GM12878 (cell line): Measurements from ENCODE around the gene PCSK2. TPM values are rescaled to one million over a fixed set of nuclear protein-coding genes. Genes with fewer than 3 reads are reported as not detected.

Source experiments
- ATAC-seq: fragments of 200-7000 bp; cut with Tn5 transposase; 3 replicates; pipeline ENCODE4 v1.9.1; 2020; ENCODE audit warnings: mild to moderate bottlenecking, moderate library complexity
- BruUV-seq: library from RNA; stranded (reverse); fragments of 400-500 nt; replicated peaks from 2 replicates; lab custom pipeline; 2021; lab: Mats Ljungman, UMichigan
- CTCF ChIA-PET: fragments of 300-600 bp; sonication (Branson Sonifier 250); formaldehyde crosslinking; extraction: SDS; loops from one replicate; lab custom pipeline; 2021; ENCODE audit warnings: inconsistent platforms; lab: Yijun Ruan, JAX
- POLR2A ChIA-PET: fragments of 350-600 bp; formaldehyde crosslinking; extraction: SDS; loops from one replicate; lab custom pipeline; 2021; ENCODE audit warnings: inconsistent platforms; lab: Charles Lee
- RAD21 ChIA-PET: fragments of 300-600 bp; sonication (Branson Sonifier 250); formaldehyde crosslinking; loops from one replicate; lab custom pipeline; 2023; ENCODE audit warnings: antibody characterized with exemption; ENCODE audit not compliant: unreplicated experiment; lab: Charles Lee
- SMC1A ChIA-PET: fragments of 300-600 bp; sonication (Branson Sonifier 250); formaldehyde crosslinking; loops from one replicate; lab custom pipeline; 2023; ENCODE audit not compliant: unreplicated experiment, uncharacterized antibody; lab: Charles Lee
- DNase-seq: peaks from one replicate; pipeline ENCODE4 v3.0.0-alpha.2; 2011; ENCODE audit warnings: low read depth, low spot score
- FAIRE-seq: peaks from 3 replicates; lab custom pipeline; 2011; peaks lifted over from hg19 to GRCh38; lab: Jason Lieb, UNC
- H2AFZ ChIP-seq: 2 replicates; pipeline ENCODE4 v1.6.0; 2011; ENCODE audit warnings: low read depth, low read length, control low read depth; ENCODE audit not compliant: control insufficient read depth
- H3K27ac ChIP-seq: 2 replicates; pipeline ENCODE4 v1.5.1; 2011; ENCODE audit warnings: control low read depth; ENCODE audit not compliant: control insufficient read depth, insufficient read depth
- H3K27me3 ChIP-seq, 2 experiments: replicated peaks in 1 of 2; 2 replicates each; pipeline versions ENCODE4 v1.6.0 to v1.6.1; 2011; ENCODE audit warnings: low read length in 1 of 2; ENCODE audit not compliant: control insufficient read depth in 2 of 2, insufficient read depth in 2 of 2
- H3K36me3 ChIP-seq, 2 experiments: 2 replicates each; pipeline ENCODE4 v1.5.1; 2011; ENCODE audit warnings: low read length in 1 of 2; ENCODE audit not compliant: control insufficient read depth in 2 of 2, insufficient read depth in 2 of 2
- H3K4me1 ChIP-seq: 2 replicates; pipeline ENCODE4 v1.6.1; 2011; ENCODE audit warnings: mild to moderate bottlenecking, low read length, moderate library complexity, mixed read lengths; ENCODE audit not compliant: control insufficient read depth, insufficient read depth
- H3K4me2 ChIP-seq: 2 replicates; pipeline ENCODE4 v1.6.0; 2011; ENCODE audit warnings: control low read depth; ENCODE audit not compliant: control insufficient read depth, insufficient read depth
- H3K4me3 ChIP-seq: fragments of 200-600 bp; sonication (generic); 2 replicates; pipeline ENCODE4 v1.5.1; 2016
- H3K79me2 ChIP-seq: 2 replicates; pipeline ENCODE4 v1.6.0; 2011; ENCODE audit warnings: low read length; ENCODE audit not compliant: control insufficient read depth, insufficient read depth
- H3K9ac ChIP-seq: 2 replicates; pipeline ENCODE4 v1.8.0; 2011; ENCODE audit warnings: low read length, control low read depth, mixed read lengths; ENCODE audit not compliant: control insufficient read depth, insufficient read depth
- H3K9me3 ChIP-seq: replicated peaks from 3 replicates; pipeline ENCODE4 v1.5.1; 2011; ENCODE audit warnings: mild to moderate bottlenecking, low read length; ENCODE audit not compliant: control insufficient read depth, insufficient read depth
- H4K20me1 ChIP-seq: 2 replicates; pipeline ENCODE4 v1.6.0; 2011; ENCODE audit not compliant: control insufficient read depth, insufficient read depth
- EED ChIP-seq: sonication (generic); IDR thresholded peaks from 2 replicates; pipeline ENCODE4 v1.6.1; 2016; ENCODE audit warnings: antibody characterized with exemption, low read depth
- GABPA ChIP-seq: IDR thresholded peaks from 2 replicates; pipeline ENCODE4 v1.6.1; 2014; ENCODE audit warnings: antibody characterized with exemption, low read depth, mild to moderate bottlenecking, inconsistent platforms
- IKZF1 ChIP-seq: fragments of 450-650 bp; conservative IDR thresholded peaks from 2 replicates; pipeline ENCODE4 v1.6.1; 2017; ENCODE audit warnings: antibody characterized with exemption, mild to moderate bottlenecking
- IKZF2 ChIP-seq, 2 experiments: fragments of 450-650 bp; IDR thresholded peaks; 2 replicates each; pipeline ENCODE4 v1.6.1; 2017; ENCODE audit warnings: mild to moderate bottlenecking in 2 of 2, moderate library complexity in 2 of 2
- JUND ChIP-seq: IDR thresholded peaks from 2 replicates; pipeline ENCODE4 v1.6.1; 2012; ENCODE audit warnings: low read depth, mild to moderate bottlenecking, low read length, improper control_type of control experiment, moderate library complexity
- NR2F1 ChIP-seq: fragments of 450-650 bp; conservative IDR thresholded peaks from 2 replicates; pipeline ENCODE4 v1.6.1; 2017; ENCODE audit warnings: mild to moderate bottlenecking
- PAX5 ChIP-seq: IDR thresholded peaks from 2 replicates; pipeline ENCODE4 v1.6.1; 2011; ENCODE audit warnings: low read depth, low read length, borderline replicate concordance
- SREBF1 ChIP-seq: IDR thresholded peaks from 2 replicates; pipeline ENCODE4 v1.6.1; 2012; ENCODE audit warnings: mild to moderate bottlenecking, low read length
- STAT3 ChIP-seq: IDR thresholded peaks from 2 replicates; pipeline ENCODE4 v1.6.1; 2011; ENCODE audit warnings: low read depth, low read length, improper control_type of control experiment
- WGBS: methylation state at CpG from one replicate; pipeline ENCODE4 v1.1.6; 2016; ENCODE audit warnings: low lambda C conversion rate; ENCODE audit not compliant: insufficient replicate concordance, insufficient coverage; ENCODE audit errors: missing lambda C conversion rate; 5-methylcytosine and 5-hydroxymethylcytosine counted together
- in situ Hi-C: fragments of 300-500 bp; cut with MboI; formaldehyde crosslinking; loops from 9 replicates; pipeline ENCODE4 v1.14.3; 2018; ENCODE audit warnings: mixed read lengths
- intact Hi-C: fragments of 100-400 bp; cut with micrococcal nuclease; formaldehyde crosslinking; loops from one replicate; pipeline ENCODE4 v1.14.2; 2022; ENCODE audit not compliant: unreplicated experiment
- polyA plus RNA-seq, 11 experiments: library from polyadenylated mRNA; depleted of rRNA in 4 of 11; unstranded in 6 of 11; stranded (reverse) in 5 of 11; fragments of >200 nt; fragmentation: Nextera tagmentation in 4 of 11; fragmentation: Illumina TruSeq in 1 of 11; extraction: Ambion mirVana in 4 of 11; extraction: Trizol in 1 of 11; gene quantifications; 1 replicate in 1 of 11; 2 replicates in 10 of 11; pipeline versions ENCODE4 v1.2.1 to v1.2.3, GENCODE V29; 2011 to 2016; ENCODE audit warnings: inconsistent platforms in 2 of 11, missing spikeins in 2 of 11, low read depth in 1 of 11
- total RNA-seq, 4 experiments: library from RNA; depleted of rRNA in 3 of 4; stranded (reverse); fragments of >200 nt in 3 of 4; fragmentation: Illumina TruSeq in 1 of 4; extraction: Trizol in 1 of 4; gene quantifications; 2 replicates each; pipeline versions ENCODE4 v1.2.1 to v1.2.3, GENCODE V29; 2013 to 2021
- TF ChIP-seq, protein P1 (sequence below): IDR thresholded peaks from 2 replicates; pipeline ENCODE4 v1.6.1; 2012; ENCODE audit warnings: low read length, inconsistent platforms

PCSK2 gene
- total and polyA plus RNA-seq, 10 of the 15 experiments (the other 5 are each of a cell fraction or from before 2014, with no cell fraction given): not detected

DNA sequence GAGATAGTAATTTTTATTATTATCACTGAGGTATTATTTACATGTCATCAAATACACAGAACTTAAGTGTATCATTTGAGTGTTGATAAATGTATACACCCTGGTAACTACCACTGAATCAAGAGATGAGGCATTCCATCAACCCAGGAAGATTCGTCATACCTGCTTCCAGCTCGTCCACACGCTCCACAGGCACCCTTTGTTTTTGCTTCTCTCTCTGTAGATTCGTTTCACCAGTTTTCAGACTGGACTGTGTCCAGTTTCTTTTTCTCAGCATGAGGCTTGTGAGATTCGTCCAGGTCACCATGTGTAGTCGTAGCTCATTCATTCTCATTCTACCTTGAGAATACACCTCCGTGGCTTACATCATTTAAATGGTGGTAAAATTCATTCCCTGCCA, 239.8 kb downstream of the PCSK2 start:
- POLR2A ChIA-PET: no interaction called here
- Histone ChIP-seq H3K4me2 (no peak overlapping the region), H3K36me3 (no peaks in the 10 kb centered on the region), H3K4me3 (no peak overlapping the region), H3K9me3 (no peaks in the 10 kb centered on the region), H3K79me2 (no peaks in the 10 kb centered on the region), H2AFZ (no peak overlapping the region), H3K4me1 (no peaks in the 10 kb centered on the region), H3K9ac (no peak overlapping the region), H4K20me1 (no peaks in the 10 kb centered on the region), H3K27me3 (no peaks in the 10 kb centered on the region; a peak in 2 of 4 replicates), H3K27ac (no peak overlapping the region)
- FAIRE-seq (no peak), ATAC-seq (no peak), DNase-seq (no peak)
- RAD21 ChIA-PET: no interaction called here
- intact Hi-C loops: no loop called here
- CTCF ChIA-PET: no interaction called here
- BruUV-seq: no TSS peak
- WGBS: 16% methylated on average over 7 of the region's 7 CpGs
- TF ChIP-seq IKZF1: no peak
- in situ Hi-C loops: no loop called here
- SMC1A ChIA-PET: no interaction called here

DNA sequence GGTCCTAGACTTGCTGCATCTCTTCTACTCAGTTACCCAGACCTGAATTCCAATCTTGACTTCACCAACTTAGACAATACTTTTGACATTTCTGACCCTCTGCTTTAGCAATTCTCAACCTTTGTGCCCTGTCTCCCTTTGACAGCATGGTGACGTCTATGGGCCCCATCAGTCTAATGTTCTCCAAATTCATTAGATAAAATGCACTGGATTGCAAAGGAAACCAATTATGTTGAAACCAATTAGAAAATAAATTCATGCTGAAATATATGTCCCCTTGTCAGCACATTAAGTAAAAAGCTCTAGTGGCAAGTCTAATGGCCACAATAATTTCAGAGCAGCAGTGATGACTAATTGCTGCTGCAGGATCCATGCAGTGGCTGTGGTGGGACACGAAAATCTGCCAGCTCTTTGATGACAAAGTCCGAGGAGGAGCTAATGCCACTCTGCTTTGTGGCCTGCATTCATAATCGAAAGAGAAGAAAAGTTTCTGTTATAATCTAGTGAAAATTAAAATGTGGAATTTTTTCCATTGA, 240.3 kb downstream of the PCSK2 start:
- in situ Hi-C loops: no loop called here
- BruUV-seq: no TSS peak

More for the DNA sequence above, 240.3 kb downstream of the PCSK2 start:
- H3K79me2 ChIP-seq: no peaks in the 10 kb centered on the region
- no peaks in the 10 kb centered on the region for H3K4me1 ChIP-seq
- H3K4me3 ChIP-seq: no peak overlapping the region
- no peaks in the 10 kb centered on the region; a peak in 2 of 4 replicates for H3K27me3 ChIP-seq
- H3K27ac ChIP-seq: no peak overlapping the region
- no peaks in the 10 kb centered on the region for H3K9me3 ChIP-seq
- WGBS: 19% methylated on average over 4 of the region's 4 CpGs
- no peaks in the 10 kb centered on the region for H4K20me1 ChIP-seq
- RAD21 ChIA-PET: no interaction called here
- no peak overlapping the region for H3K4me2 ChIP-seq
- POLR2A ChIA-PET: no interaction called here
- H2AFZ ChIP-seq: no peak overlapping the region
- CTCF ChIA-PET: no interaction called here
- FAIRE-seq: no peak
- SMC1A ChIA-PET: no interaction called here
- no peak for TF ChIP-seq EED
- TF ChIP-seq NR2F1: no peak
- no peak for TF ChIP-seq STAT3
- TF ChIP-seq, protein P1, sequence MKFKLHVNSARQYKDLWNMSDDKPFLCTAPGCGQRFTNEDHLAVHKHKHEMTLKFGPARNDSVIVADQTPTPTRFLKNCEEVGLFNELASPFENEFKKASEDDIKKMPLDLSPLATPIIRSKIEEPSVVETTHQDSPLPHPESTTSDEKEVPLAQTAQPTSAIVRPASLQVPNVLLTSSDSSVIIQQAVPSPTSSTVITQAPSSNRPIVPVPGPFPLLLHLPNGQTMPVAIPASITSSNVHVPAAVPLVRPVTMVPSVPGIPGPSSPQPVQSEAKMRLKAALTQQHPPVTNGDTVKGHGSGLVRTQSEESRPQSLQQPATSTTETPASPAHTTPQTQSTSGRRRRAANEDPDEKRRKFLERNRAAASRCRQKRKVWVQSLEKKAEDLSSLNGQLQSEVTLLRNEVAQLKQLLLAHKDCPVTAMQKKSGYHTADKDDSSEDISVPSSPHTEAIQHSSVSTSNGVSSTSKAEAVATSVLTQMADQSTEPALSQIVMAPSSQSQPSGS: no peak
- TF ChIP-seq IKZF2 (IDR thresholded peaks at IDR 0.05): no peak
- no peak for TF ChIP-seq JUND
- no peak for TF ChIP-seq SREBF1
- TF ChIP-seq PAX5: no peak
- no peak for TF ChIP-seq GABPA
- TF ChIP-seq, all 136 proteins: peak for 0
- no peaks in the 10 kb centered on the region for H3K36me3 ChIP-seq
- intact Hi-C loops: no loop called here
- DNase-seq (no peak), ATAC-seq (no peak)
- no peak overlapping the region for H3K9ac ChIP-seq
